HG02970 (cell line): ENCODE measurements around the gene CHST15.

Experiments used
- ATAC-seq: cut with Tn5 transposase; IDR thresholded peaks from one replicate; pipeline ENCODE4 v1.9.1; 2021; ENCODE audit warnings: mild to moderate bottlenecking, moderate library complexity, moderate number of reproducible peaks; ENCODE audit not compliant: unreplicated experiment, low FRiP score

Gene CHST15

DNA sequence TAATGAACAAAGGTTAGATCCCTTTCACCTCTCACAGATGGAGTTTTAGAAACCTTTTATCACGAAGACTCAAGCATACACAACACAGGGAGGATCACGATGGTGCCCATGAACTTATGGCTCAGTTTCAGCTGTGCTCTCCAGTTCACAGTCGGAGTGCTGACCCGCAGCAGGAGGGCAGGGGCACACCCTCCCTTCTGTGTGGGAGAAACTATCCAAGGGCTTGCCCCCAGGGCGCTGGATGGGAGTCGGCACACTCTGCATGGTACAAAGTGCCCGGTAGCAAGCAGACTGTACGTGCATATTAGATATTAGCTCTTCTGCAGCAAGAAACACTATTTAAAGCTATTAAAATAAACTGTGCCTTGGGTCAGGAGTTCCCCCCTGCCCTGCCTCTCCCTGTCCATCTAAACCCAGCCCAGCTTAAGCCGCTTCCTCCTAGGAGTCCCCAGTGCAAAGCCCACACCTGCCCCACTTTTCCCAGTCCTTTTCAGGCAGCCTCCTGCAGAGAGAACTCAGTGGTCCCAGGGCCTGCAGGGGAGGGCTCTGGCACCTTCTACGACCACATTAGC is 76.5 kb downstream of the CHST15 start:
- no peak for ATAC-seq

DNA sequence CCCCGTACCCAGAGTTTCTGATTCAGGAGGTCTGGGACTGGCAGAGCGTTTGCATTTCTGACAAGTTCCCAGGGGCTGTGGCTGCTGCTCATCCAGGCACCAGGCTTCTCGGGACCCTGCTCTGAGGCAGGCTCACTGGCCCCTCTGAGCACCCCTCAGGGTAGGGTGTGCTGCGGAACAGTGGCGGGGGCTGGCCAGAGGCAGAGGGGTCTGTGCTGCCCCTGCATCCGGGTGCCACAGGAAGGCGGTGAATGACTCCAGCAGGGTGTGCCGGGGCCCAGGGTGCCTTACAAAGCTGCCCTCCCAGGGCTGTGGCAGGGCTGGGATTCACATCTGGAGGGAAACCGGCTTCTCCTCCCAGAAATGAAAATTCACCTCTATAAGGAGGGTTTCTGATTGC is 77.4 kb downstream of the CHST15 start:
- ATAC-seq = no peak

DNA sequence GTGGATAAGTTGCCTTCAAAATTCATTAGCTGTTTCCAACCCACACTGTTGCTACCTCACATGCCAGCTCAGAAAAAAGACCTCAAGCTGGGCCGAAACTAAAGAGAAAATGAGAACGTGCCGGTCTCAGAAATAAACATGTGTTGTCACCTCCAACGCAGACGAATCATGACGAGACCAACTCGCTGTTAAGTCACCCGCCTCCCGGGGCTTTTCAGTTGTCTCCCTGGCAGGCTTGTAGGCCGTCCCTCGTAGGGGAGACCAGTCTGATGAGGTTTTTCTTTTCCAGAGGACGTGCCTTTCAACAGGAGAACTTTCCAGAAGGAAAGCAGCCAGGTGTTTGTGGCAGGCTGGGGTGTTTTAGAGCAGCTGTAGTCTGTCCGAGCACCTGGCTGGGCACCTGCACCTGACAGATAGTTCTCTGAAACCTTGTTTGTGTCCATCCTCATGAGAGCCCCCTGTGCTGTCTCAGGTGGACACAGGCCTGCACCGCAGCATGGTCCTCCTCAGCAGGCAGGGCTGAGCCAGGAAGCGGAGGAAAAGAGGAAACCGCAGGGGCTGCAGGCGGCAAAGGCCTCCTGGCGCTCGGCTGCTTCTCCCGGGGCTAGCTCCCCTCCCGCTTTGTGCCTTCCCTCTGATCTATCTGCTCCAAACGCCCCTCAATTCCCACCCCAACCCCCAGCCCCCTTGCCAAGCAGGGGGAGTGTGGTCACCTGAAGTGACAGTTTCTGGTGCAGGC is 78.8 kb downstream of the CHST15 start:
- no peak for ATAC-seq

DNA sequence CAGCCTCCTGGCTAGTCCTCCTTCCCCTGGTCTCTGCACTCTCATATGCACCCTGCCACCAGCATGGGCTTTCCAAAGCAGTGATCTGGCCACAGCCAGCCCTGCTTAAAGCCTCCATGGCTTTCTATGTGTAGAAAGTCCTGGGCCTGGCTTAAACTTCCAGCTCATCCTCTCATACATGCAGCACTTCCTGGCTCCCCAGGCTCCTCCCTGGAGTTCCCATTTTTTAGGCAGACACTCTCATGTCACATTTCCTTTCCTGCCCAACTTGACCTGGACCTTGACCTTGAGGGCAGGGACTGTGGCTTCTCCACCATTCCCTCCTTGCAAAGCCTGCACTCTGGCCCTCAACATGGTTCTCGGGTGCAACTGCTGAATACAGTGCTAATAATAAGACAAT is 79.5 kb downstream of the CHST15 start:
- no peak for ATAC-seq

DNA sequence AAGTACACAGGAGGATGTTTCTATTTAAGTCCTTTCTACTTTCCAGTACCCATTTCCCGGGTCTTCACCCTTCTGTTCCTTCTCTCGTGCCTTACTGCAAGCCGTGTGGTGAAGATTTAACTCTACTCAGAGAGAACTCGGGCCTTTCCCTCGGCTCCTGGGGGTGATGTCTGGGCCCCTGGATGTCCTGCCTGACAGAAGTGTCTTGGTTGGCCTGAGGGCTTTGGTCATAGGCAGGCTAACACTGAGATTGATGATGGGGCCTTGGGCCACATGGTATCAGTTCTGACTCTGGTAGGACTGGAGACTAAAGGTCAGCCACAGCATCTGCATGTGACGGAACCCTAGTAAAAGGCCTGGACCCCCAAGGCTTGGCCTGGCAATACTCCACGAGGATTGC is 80.4 kb downstream of the CHST15 start:
- no peak for ATAC-seq

DNA sequence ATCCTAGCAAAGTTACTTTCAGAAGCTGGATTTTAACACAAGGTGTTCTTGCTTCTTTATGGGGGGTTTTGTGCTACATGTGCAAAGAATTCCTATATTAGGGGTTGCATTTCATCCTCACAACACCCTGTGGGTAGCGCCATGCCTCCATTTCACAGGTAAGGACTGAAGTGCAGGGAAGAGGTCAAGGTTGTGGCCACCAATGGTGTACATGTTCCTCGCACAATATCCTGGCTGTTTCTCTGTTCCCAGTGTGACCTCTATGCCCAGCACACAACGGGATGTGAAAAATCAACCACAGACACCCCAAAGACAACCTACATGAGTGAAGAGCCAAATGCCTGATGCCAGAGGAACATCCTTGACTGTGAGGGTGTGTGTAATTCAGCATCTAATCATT is 80.8 kb downstream of the CHST15 start:
- ATAC-seq = no peak

DNA sequence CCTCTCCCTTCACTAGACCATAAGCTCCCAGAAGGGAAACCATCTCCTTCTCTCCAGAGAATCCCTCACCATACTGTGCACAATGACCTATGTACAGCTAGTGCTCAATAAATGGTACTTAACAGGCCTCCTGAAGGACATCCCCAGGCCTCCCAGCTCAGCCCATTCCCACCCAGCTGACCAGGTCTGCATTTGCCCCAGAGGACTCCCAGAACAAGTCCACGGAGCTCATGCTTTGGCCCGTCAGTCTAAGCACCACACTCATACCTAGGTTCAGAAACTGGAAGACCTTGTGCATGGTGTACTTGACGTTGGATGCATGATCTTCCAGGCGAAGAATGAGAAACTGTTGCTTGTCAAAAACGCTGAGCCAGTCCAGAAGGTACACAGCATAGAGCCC is 81.3 kb downstream of the CHST15 start:
- no peak for ATAC-seq

DNA sequence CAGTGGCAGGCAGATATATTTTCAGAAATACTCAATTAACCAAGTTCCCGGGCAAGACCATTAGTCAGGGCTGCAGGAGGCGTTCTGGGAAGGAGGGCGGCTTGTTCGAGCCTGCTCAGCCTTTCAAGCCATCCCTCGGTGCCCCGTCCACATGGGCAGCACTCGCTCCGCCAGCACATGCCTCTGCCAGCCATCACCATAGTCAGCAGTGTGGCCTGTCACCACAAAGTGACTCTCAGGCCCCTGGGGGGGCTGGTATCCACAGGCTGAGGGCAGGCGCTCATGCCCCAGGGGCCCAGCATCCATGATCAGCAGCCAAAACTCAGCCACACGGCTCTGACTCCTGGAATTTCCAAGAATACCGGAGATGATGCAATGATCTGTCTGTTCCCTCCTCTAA is 81.9 kb downstream of the CHST15 start:
- ATAC-seq = no peak

DNA sequence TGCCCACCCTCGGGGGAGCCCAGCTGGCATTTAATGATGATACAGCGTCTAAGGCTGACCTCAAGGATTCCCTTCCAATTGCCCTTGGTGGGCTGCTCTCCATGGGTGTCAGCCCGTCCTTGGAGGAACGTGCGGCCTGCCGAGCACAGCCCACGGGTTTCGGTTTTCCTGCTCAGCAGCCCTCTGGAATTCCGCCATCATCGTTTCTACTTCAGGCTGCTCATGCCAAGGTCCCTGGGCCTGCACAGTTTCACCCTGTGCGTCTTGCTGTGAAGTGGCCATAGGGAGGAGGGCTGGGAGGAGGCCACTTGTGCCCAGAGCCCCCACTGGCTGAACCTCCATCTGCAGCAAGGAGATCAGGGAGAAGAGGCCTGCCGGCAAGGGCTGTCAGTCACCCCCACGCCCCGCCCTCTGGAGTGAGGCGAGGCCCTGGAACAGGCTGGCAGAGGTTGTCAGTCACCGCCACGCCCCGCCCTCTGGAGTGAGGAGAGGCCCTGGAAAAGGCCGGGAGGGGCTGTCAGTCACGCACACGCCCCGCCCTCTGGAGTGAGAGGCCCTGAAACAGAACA is 82.8 kb downstream of the CHST15 start:
- ATAC-seq = no peak

DNA sequence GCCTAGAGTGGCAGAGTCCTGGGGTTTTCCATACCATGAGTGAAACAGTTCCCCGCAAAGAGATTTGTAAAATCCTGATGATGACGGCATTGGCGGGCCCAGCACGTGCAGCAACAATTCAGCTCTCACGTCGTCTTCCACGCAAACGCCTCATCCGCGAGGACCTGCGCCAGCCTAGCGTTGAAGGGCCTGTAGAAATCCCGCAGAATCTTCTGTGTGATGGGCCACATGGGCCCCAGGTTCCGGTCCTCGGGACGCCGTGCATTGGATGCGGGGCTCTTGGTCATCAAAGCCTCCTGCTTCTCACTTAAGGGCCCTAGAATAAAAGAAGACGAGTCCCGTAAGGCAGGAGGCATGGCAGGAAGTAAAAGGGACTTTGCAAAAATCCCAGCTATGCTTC is 83.4 kb downstream of the CHST15 start:
- ATAC-seq = no peak

DNA sequence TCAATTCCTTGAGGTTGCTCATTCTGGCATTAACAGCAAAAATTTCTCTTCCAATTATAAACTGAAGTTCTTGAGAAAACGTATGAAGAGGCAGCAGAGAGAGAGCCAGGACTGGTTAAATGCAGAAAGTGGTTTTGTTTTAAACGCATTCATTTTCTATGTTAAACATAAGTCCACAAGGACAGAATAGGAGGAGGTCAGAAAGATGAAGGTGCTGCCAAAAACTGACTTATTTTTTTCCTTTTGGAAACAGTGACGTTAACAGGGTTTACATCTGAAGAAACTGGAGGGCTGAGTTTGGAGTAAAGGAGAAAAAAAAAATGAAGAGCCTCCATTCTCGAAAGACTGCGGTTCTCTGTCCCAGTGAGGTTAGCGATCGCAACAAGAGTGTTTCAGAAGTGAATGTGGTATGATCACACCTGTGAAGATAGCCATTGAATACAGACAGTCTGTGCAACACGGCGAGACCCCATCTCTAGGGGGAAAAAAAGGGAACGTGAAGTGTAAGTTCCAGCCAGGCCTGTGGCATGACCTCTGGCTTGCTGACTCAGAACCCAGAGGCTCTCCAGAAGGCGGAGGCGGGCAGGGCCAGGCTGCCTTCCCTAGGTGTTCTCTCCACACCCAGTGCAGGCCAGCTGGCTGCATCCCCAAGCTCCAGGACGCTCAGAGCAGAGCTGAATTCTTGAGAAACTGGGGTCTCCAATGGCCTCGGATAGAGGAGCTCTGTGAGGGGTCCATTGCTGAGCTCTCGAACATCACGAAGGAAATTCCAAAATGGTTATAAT is 84.0 kb downstream of the CHST15 start:
- no peak for ATAC-seq

DNA sequence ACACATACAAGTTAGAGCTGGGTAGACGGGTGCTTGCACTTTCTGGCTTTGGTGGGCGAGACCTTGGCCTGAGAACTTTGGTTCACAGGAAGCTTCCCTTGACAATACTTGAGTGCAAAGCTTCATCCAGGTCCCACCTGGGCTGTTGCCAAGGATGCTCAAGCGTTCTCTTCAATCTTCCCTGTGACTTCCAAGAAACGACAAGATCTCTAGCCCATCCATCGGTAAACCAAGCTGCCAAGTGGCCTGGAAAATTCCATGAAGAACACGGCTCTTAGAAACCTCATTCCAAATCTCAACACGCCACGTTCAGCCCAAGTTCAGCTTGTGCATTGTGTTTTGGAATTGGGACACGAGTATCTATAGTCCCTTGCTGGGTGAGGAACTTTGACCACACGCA is 84.7 kb downstream of the CHST15 start:
- ATAC-seq = no peak

DNA sequence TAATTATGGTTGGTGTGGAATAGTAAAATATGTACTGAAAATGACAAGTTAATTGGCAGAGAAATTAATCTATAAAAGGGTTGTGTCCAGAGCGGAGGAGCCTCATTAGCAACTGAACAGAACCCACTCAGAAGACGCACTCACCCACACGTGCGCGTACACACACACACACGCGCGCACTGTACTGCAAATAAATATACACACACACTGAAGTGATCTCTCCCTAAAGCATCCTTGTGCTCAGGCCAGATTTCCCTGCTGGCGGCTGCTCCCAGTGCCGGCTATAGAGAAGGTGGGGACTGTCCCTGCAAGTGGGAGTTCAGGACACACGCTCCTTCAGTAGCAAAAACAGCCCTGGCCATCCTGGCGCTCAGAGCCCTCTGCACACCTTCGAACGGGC is 85.2 kb downstream of the CHST15 start:
- no peak for ATAC-seq

DNA sequence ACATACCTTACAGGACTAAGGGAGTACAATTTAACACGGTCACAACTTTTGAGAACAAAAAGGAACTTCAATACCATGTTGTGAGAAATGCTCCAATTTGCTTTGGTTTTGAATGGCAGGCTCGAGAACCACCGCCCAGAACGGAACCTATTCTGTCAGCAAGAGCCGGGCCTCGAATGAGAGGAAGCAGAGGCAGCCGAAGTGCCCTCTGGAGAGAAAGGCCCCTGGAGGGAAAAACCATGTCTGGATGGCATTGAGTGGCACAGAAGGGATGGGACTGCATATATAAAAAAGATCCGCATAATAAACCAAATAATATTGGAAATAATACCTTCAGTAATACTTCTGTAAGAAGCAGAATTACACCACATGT is 85.6 kb downstream of the CHST15 start:
- no peak for ATAC-seq

DNA sequence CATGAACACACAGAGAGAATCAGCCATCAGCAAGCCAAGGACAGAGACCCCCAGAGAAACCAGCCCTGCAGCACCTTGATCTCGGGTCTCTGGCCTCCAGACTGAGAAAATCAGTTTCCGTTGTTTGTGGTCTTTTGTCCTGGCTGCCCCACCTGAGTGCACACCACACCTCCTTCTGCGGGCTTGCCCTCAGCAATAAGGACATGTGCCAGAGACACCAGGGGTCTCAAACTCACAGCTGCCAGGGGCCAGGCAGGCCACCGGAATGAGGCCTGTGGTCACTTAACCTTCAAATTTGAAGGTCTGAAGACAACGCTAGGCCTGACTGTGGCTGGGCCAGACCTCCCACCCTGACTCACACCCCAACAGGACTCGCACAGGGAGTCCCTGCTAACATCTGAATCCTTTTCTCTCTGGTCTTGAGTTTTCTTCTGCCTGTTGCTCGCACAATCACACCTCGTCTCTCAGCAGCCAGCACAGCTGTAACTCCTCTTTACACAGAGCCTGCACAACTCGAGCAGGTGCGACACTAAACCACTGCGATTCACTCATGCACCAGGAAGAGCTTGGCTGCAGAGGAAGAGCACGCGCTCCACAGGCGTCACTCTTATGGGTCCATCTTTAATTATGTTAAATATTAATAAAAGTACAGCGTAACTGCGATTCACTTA is 86.2 kb downstream of the CHST15 start:
- no peak for ATAC-seq

DNA sequence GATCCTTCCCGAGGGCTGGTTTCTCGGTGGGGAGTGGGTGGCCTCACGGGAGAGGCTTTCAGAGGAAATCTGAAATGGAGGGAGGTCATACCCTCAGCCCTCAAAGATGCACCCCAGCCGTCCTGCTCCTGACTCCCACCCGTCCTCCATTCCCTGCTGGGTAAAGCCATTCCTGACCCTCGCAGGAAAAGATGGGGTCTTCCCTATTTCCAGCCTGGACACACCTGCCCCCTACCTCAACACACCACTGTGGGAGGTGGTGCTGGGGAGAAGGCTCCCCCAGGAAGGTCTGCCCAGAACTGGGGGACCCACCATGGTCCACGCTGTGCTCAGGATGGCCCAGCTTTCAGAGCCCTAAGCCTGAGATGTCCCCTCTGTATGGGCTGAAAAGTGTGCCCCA is 86.9 kb downstream of the CHST15 start:
- ATAC-seq = no peak

DNA sequence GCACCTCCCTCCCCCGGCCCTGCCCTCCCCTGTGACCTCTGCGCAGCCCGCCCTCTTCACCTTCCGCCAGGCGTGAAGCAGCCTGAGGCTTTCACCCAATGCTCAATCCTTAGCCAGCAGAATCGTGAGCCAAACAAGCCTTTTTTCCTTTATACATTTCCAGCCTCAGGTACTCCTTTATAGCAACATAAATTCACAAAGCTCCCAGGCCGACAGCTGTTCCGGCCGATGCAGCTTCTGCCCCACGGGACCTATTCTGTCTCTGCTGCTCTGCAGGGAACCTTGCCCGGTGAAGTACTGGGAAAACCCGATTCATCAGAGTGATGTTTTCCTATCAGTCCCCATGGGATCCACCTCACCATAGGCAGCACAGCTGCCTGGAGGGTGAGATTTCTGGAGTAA is 87.4 kb downstream of the CHST15 start:
- no peak for ATAC-seq

DNA sequence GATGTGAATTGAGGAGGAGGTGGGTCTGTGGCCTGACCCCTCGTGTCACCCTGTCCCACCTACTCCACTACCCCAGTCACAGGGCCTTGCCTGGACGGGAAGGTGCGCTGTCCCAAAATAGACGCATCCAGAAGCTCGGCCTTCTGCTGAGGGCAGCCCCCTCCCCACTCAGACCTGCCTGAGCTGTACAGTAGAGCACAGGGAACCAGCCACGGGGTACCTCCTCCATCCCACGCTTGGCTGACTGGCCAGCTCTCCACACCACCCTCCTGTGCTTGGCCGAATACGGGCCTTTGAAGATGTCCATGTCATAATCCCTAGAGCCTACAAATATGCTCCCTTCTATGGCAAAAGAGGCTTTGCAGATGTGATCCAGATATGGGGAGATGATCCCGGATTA is 88.3 kb downstream of the CHST15 start:
- ATAC-seq = no peak

DNA sequence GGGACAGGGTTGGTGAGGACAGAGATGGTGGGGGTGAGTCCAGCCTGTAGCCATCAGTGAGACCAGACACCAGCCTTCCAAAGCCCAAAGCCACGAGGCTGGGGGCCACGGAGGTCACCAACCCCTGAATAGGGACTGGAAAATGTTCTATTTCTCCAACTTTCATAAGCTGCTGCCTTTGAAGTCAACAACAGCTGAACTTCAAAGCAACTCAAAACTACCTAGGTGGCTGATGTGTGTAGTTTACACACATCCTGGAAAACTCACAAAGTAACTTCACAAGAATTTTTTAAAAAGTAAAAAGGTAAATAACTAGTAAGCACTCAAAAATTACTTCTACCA is 88.8 kb downstream of the CHST15 start:
- no peak for ATAC-seq

DNA sequence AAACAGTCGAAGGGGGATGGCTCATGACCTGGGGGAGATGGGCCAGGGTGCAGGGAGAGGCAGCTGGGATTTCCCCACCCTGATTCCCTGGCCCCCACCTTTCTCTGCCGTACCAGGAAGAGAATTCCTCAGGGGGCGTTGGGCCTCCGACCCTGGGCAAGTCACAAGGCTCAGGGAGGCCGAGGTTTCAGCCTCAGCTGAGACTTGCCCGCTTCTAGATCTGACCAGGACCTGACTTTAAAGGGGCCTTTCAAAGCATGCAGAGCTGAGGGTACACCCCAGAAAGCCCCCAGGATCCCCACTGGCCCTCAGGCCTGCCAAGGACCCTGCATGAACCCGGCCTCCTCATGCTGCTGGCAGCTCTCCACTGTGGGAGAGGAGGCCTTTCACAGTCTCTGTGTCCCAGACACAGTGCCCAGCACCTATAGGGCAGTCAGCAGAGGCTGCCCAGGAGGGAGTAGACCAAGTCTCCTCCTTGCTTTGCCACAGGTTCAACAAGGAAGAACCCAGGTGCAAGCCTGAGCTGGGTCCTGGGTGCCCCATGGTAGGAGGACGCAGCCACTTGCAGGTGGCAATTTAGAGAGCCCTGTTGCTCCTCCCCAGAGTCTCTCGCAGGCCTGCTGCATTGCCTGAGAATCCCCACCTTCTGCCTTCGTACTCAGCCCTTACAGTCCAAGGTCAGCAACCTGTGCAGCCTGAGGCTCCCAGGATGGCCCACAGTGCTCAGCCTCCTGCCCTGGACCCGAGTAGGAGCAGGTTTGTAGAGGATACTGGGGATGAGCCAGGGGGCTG is 89.3 kb downstream of the CHST15 start:
- no peak for ATAC-seq
